ENCODE data around the gene ELP4.

The ELP4 gene

DNA sequence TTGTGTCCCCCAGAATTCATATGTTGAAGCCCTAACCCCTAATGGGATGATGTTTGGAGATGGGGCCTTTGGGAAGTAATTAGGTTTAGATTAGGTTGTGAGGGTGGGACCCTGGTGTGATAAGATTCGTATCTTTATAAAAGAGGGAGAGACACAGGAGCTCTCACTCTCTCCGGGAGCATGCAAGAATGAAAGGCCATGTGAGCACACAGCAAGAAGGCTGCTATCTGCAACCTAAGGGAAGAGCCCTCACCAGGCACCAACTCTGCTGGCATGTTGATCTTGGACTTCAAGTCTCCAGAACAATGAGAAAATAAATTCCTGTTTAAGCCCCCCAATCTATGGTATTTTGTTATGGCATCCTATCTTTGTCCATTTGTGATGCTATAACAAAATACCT, 97.3 kb downstream of the ELP4 start:
- WGBS, result 85% methylated on average over 2 of the region's 2 CpGs
- H3K4me3 ChIP-seq (ENCODE audit: low read length), result no peak overlapping the region
- no peaks in the 10 kb centered on the region for H3K9me3 ChIP-seq (ENCODE audit: insufficient read depth, low read depth, low read length)
- peaks cover 19% of the 10 kb centered on the region for H3K4me1 ChIP-seq (ENCODE audit: insufficient read depth, low read length)
- H3K36me3 ChIP-seq (ENCODE audit: insufficient read depth, low read length), result no peaks in the 10 kb centered on the region
- no peak overlapping the region for H3K27ac ChIP-seq (ENCODE audit: low read depth, low read length)
- no peak overlapping the region for H3K9ac ChIP-seq (ENCODE audit: low read depth, low read length)
- H3K27me3 ChIP-seq (ENCODE audit: insufficient read depth, low read length), result no peaks in the 10 kb centered on the region

DNA sequence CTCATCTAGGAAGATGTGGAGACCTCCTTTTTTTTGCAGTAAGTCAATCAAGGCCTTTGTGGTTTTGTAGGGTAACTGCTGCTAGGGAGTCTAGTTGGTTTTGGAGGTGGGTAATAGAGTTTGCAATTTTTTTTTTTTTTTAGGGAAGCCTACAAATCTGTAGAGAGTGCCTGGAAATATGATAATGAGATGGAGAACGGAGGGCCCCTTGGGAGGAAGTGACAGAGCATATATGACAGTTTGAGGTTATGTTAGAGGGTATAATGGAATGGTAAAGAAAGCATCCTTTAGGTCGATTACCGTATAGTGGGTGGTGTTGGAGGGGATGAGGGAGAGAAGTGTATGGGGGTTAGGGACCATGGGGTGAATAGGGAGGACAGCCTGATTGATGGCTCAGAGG, 98.3 kb downstream of the ELP4 start:
- no peaks in the 10 kb centered on the region for H3K36me3 ChIP-seq (ENCODE audit: insufficient read depth, low read length)
- no peak overlapping the region for H3K27ac ChIP-seq (ENCODE audit: low read depth, low read length)
- H3K27me3 ChIP-seq (ENCODE audit: insufficient read depth, low read length), result no peaks in the 10 kb centered on the region
- WGBS, result 93% methylated on average over 3 of the region's 3 CpGs
- H3K4me3 ChIP-seq (ENCODE audit: low read length), result no peak overlapping the region
- peaks cover 16% of the 10 kb centered on the region for H3K4me1 ChIP-seq (ENCODE audit: insufficient read depth, low read length)
- H3K9ac ChIP-seq (ENCODE audit: low read depth, low read length), result no peak overlapping the region
- no peaks in the 10 kb centered on the region for H3K9me3 ChIP-seq (ENCODE audit: insufficient read depth, low read depth, low read length)

DNA sequence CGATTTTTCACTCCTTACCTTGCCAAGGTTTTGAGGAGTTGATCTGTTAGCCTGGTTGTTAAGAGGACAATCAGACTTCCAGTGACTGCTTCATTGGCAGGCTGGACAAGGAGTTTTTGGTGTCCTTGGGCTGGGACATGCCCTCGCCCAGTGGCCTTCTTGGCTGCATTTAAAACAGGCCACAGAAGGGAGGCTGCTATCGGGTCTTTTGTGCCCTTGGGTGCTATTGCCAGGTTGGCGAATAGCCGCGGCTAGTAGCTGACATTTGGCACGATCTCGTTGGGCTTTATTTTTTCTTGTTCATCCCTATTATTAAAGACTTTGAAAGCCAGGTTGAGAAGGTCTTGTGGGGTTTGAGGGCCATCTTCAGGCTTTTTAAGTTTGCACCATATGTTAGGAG, 99.4 kb downstream of the ELP4 start:
- Histone ChIP-seq H3K9me3 (ENCODE audit: insufficient read depth, low read depth, low read length) (no peaks in the 10 kb centered on the region), H3K4me3 (ENCODE audit: low read length) (no peak overlapping the region), H3K27ac (ENCODE audit: low read depth, low read length) (no peak overlapping the region), H3K9ac (ENCODE audit: low read depth, low read length) (no peak overlapping the region), H3K36me3 (ENCODE audit: insufficient read depth, low read length) (no peaks in the 10 kb centered on the region), H3K27me3 (ENCODE audit: insufficient read depth, low read length) (no peaks in the 10 kb centered on the region), H3K4me1 (ENCODE audit: insufficient read depth, low read length) (peaks cover 19% of the 10 kb centered on the region)
- WGBS, result 98% methylated on average over 8 of the region's 8 CpGs

DNA sequence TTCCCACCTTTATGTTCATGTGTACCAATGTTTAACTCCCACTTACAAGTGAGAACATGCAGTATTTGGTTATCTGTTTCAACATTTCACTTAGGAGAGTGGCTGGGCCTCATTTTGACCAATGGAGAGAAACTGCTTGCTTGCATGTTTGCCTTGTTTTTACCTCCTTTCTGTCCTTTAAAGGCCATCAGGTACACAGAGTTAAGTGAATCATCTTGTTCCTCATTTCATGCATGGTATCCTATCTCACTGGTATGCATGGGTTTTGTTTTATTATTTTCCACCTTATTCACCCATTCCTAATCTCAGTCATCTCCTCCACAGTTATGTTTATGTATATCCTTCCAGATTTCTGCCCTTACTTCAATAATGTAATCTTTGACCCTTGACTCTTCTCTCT, 101.0 kb downstream of the ELP4 start:
- no peaks in the 10 kb centered on the region for H3K36me3 ChIP-seq (ENCODE audit: insufficient read depth, low read length)
- H3K9ac ChIP-seq (ENCODE audit: low read depth, low read length), result no peak overlapping the region
- H3K27ac ChIP-seq (ENCODE audit: low read depth, low read length), result no peak overlapping the region
- no peak overlapping the region for H3K4me3 ChIP-seq (ENCODE audit: low read length)
- no peaks in the 10 kb centered on the region for H3K9me3 ChIP-seq (ENCODE audit: insufficient read depth, low read depth, low read length)
- H3K27me3 ChIP-seq (ENCODE audit: insufficient read depth, low read length), result no peaks in the 10 kb centered on the region
- peaks cover 19% of the 10 kb centered on the region for H3K4me1 ChIP-seq (ENCODE audit: insufficient read depth, low read length)

DNA sequence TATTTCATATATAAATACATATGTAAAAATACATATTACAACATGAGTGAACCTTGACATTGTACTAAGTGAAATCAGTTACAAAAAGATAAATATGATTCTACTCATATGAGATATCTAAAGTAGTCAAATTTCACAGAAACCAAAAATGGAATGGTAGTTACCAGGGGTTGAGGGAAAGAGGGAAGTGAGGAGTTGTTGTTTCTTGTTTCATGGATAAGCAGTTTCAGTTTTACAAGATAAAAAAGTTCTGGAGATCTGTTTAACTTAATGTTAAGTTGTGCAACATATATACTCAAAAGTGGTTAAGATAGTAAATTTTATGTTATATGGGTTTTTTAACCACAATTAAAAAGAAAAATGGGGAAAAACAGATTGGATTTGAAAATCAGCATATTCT, 107.7 kb downstream of the ELP4 start:
- H3K4me3 ChIP-seq (ENCODE audit: low read length), result no peak overlapping the region
- H3K4me1 ChIP-seq (ENCODE audit: insufficient read depth, low read length), result peaks cover 11% of the 10 kb centered on the region; the same call in 1 of the 2 replicates
- no peak overlapping the region for H3K9ac ChIP-seq (ENCODE audit: low read depth, low read length)
- no peak overlapping the region for H3K27ac ChIP-seq (ENCODE audit: low read depth, low read length)
- no peaks in the 10 kb centered on the region for H3K27me3 ChIP-seq (ENCODE audit: insufficient read depth, low read length)
- H3K36me3 ChIP-seq (ENCODE audit: insufficient read depth, low read length), result no peaks in the 10 kb centered on the region
- no peaks in the 10 kb centered on the region for H3K9me3 ChIP-seq (ENCODE audit: insufficient read depth, low read depth, low read length)

DNA sequence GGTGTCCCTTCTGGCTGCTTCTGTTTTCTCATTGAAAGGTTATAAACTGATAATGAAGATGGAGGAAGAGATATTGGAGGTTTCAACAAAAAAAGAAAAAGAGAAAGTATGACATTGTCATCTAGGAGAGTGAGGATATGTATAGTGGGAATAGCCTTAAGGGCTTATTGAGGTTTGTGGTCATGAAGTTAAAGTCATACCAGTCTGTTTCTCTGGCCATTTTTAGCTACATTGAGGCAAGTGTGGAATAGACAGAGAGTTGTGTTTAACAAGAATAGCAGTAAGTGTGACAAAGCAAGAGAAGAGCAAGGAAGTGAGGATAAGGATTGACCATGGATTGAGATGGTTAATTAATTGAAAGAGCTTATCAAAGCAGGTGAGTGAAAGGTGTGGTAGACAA, 110.4 kb downstream of the ELP4 start:
- Histone ChIP-seq H3K4me3 (ENCODE audit: low read length) (no peak overlapping the region), H3K27me3 (ENCODE audit: insufficient read depth, low read length) (no peaks in the 10 kb centered on the region), H3K9me3 (ENCODE audit: insufficient read depth, low read depth, low read length) (no peaks in the 10 kb centered on the region), H3K36me3 (ENCODE audit: insufficient read depth, low read length) (no peaks in the 10 kb centered on the region), H3K27ac (ENCODE audit: low read depth, low read length) (no peak overlapping the region), H3K4me1 (ENCODE audit: insufficient read depth, low read length) (no peaks in the 10 kb centered on the region), H3K9ac (ENCODE audit: low read depth, low read length) (no peak overlapping the region)

DNA sequence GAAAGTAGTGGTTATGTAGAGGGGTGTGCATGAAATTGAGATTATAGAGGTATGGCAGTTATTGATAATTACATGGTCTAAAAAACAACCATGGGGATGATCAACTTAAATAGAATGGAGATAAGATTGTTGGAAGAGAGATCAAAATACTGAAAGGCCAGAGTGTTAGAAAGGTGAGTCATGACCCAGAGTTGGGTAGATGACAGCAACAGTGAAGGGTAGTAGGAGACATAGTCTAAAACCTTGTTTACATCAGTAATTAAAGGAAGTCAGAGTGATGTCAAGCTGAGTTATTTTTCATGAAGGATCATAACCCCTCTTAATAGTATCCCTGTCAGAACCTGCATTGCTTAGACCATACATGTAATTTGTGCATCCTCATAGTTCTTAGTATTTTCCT, 110.9 kb downstream of the ELP4 start:
- Histone ChIP-seq H3K4me1 (ENCODE audit: insufficient read depth, low read length) (no peaks in the 10 kb centered on the region), H3K9ac (ENCODE audit: low read depth, low read length) (no peak overlapping the region), H3K9me3 (ENCODE audit: insufficient read depth, low read depth, low read length) (no peaks in the 10 kb centered on the region), H3K4me3 (ENCODE audit: low read length) (no peak overlapping the region), H3K27ac (ENCODE audit: low read depth, low read length) (no peak overlapping the region), H3K36me3 (ENCODE audit: insufficient read depth, low read length) (no peaks in the 10 kb centered on the region), H3K27me3 (ENCODE audit: insufficient read depth, low read length) (no peaks in the 10 kb centered on the region)

DNA sequence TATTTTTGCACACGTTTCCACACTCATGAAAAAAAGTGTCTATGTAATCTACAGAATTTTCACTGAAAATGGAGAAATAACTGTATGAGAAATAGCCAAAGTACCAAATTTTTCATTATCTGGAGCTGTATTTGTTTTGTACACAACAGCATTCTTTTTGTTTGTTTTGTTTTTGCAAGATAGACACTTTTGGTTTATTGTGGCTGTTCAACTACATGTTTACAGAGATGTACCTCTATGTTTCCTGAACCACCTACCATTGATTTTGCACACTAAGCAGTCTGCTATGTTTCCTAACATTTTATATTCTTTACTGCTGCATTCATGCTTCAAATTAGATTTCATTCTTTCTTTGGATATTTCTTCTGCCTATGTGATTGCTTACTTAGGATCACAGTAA, 116.3 kb downstream of the ELP4 start:
- Histone ChIP-seq H3K9me3 (ENCODE audit: insufficient read depth, low read depth, low read length) (no peaks in the 10 kb centered on the region), H3K27ac (ENCODE audit: low read depth, low read length) (no peak overlapping the region), H3K27me3 (ENCODE audit: insufficient read depth, low read length) (no peaks in the 10 kb centered on the region), H3K36me3 (ENCODE audit: insufficient read depth, low read length) (no peaks in the 10 kb centered on the region), H3K4me3 (ENCODE audit: low read length) (no peak overlapping the region), H3K9ac (ENCODE audit: low read depth, low read length) (no peak overlapping the region), H3K4me1 (ENCODE audit: insufficient read depth, low read length) (no peaks in the 10 kb centered on the region)
- 100% methylated on average over 1 of the region's 1 CpG for WGBS

DNA sequence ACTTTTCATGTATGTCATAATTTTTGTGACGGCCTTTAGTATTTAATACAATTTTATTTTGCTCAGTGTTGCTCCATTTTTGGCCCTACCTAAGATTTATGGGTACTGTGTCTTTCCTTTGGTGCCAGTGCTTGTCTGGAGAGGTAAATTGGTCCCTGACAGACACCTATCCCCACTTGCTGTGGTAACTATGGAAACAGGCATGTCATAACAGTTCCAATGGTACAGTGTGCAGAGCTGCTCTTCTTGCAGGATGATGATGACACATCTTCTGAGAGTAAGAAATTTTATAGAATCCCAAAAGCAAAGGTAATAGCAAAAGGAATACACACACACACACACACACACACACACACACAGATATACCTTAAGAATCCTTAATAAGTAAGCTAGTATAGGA, 118.5 kb downstream of the ELP4 start:
- Histone ChIP-seq H3K4me3 (ENCODE audit: low read length) (no peak overlapping the region), H3K36me3 (ENCODE audit: insufficient read depth, low read length) (no peaks in the 10 kb centered on the region)
- no CpG with 5 or more reads among the region's 1 CpG for WGBS

DNA sequence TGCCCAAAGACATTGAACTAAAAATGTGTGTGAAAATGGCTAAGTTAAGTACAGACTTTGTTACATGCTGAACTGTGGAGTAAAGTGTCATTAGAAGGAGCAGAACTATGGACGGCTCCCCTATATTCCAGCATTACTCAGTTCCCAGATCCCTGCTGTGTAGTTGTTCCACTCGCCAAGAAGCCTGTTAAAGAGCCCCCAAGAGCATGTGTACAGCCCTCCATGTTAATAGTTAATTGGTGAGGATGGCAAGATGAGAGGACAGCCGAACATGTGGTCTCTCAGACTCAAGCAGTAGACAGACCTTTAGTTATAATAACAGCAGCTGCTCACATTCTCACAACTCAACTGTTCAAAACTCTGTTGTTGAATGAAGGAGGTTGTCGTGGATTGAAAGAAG, 127.4 kb downstream of the ELP4 start:
- H3K9ac ChIP-seq (ENCODE audit: low read depth, low read length), result no peak overlapping the region
- WGBS, result 83% methylated on average over 3 of the region's 4 CpGs
- H3K27me3 ChIP-seq (ENCODE audit: insufficient read depth, low read length), result no peaks in the 10 kb centered on the region
- H3K9me3 ChIP-seq (ENCODE audit: insufficient read depth, low read depth, low read length), result no peaks in the 10 kb centered on the region
- no peak overlapping the region for H3K27ac ChIP-seq (ENCODE audit: low read depth, low read length)
- H3K4me3 ChIP-seq (ENCODE audit: low read length), result no peak overlapping the region
- H3K36me3 ChIP-seq (ENCODE audit: insufficient read depth, low read length), result no peaks in the 10 kb centered on the region
- H3K4me1 ChIP-seq (ENCODE audit: insufficient read depth, low read length), result no peaks in the 10 kb centered on the region; the same call in 1 of the 2 replicates

More for the DNA sequence above, 118.5 kb downstream of the ELP4 start:
- H3K27ac ChIP-seq (ENCODE audit: low read depth, low read length), result no peak overlapping the region
- no peaks in the 10 kb centered on the region for H3K27me3 ChIP-seq (ENCODE audit: insufficient read depth, low read length)
- no peaks in the 10 kb centered on the region for H3K9me3 ChIP-seq (ENCODE audit: insufficient read depth, low read depth, low read length)
- H3K4me1 ChIP-seq (ENCODE audit: insufficient read depth, low read length), result no peaks in the 10 kb centered on the region
- H3K9ac ChIP-seq (ENCODE audit: low read depth, low read length), result no peak overlapping the region

DNA sequence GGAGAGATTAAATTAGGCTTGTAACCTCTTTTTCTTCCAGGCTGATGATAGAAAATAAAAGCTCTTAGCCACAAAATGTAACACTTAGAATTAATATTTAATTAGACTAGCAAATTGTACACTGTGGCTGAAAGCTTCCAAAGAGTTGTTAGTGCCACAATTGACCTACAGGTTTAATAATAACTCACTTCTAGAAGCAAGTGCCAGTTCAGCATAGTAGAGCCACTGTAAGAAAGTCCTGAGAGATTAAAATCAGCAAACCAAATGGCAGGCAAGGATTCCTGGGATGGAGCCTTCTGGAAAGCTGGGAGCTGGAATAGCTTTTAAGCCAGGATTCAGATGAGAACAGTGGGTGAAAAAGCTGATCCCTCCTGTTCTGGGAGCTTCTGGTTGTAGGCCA, 131.0 kb downstream of the ELP4 start:
- H3K4me1 ChIP-seq (ENCODE audit: insufficient read depth, low read length), result no peaks in the 10 kb centered on the region; the same call in 1 of the 2 replicates
- H3K9me3 ChIP-seq (ENCODE audit: insufficient read depth, low read depth, low read length), result no peaks in the 10 kb centered on the region
- no peak overlapping the region for H3K27ac ChIP-seq (ENCODE audit: low read depth, low read length)
- no peak overlapping the region for H3K9ac ChIP-seq (ENCODE audit: low read depth, low read length)
- H3K27me3 ChIP-seq (ENCODE audit: insufficient read depth, low read length), result no peaks in the 10 kb centered on the region
- H3K36me3 ChIP-seq (ENCODE audit: insufficient read depth, low read length), result no peaks in the 10 kb centered on the region
- no peak overlapping the region for H3K4me3 ChIP-seq (ENCODE audit: low read length)

DNA sequence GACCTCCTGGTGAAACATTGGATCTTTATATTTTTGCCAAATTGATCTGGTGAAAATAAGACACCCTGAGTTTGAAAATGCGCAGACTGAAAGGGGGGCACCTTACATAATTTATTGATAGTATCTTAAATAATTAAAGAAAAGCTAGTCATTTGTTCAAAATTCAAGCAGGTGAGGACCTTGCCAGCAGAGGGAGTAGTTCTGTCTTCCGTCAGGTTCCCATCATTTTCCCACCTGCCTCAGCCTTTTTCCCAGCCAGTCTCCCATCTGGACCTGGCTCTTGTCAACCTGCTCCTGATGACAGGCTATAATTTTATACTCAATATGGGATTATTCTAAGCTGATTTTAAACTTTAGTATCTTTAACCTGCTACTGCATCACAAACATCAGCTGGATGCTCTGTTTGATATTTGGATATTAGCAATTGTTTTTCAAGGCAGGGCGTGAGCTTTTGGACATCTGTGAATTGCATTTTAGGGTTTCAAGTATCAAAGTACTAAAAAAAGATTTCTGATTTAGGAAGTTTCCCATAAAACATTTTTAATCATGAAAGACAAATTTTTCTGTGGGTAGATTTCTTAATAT, 132.0 kb downstream of the ELP4 start:
- H3K36me3 ChIP-seq (ENCODE audit: insufficient read depth, low read length), result no peaks in the 10 kb centered on the region
- no peaks in the 10 kb centered on the region for H3K9me3 ChIP-seq (ENCODE audit: insufficient read depth, low read depth, low read length)
- WGBS, result 48% methylated on average over 2 of the region's 3 CpGs
- H3K27me3 ChIP-seq (ENCODE audit: insufficient read depth, low read length), result no peaks in the 10 kb centered on the region
- no peaks in the 10 kb centered on the region; the same call in 1 of the 2 replicates for H3K4me1 ChIP-seq (ENCODE audit: insufficient read depth, low read length)
- no peak overlapping the region for H3K4me3 ChIP-seq (ENCODE audit: low read length)
- H3K27ac ChIP-seq (ENCODE audit: low read depth, low read length), result no peak overlapping the region
- H3K9ac ChIP-seq (ENCODE audit: low read depth, low read length), result no peak overlapping the region
